Stomach (tissue), 4 donors: Measurements from ENCODE around the gene COMMD7.

Source experiments
- EP300 ChIP-seq: sonication (generic); formaldehyde crosslinking; IDR thresholded peaks from one replicate; pipeline ENCODE4 v1.6.1; 2017; ENCODE audit warnings: antibody characterized with exemption
- POLR2AphosphoS5 ChIP-seq, 3 donors: sonication (generic); formaldehyde crosslinking; IDR thresholded peaks; one replicate each; pipeline ENCODE4 v1.6.1; 2016; ENCODE audit warnings: antibody characterized with exemption in 3 of 3
- TF ChIP-seq, protein P1 (sequence below), 7 experiments: fragments of 450-650 bp in 4 of 7; fragments of 200-600 bp in 3 of 7; sonication (generic) in 3 of 7; IDR thresholded peaks; one replicate each; pipeline ENCODE4 v1.5.1; 2016 to 2019; ENCODE audit warnings: antibody characterized with exemption in 7 of 7, control low read depth in 2 of 7, mild to moderate bottlenecking in 1 of 7

- TF ChIP-seq, protein P1, sequence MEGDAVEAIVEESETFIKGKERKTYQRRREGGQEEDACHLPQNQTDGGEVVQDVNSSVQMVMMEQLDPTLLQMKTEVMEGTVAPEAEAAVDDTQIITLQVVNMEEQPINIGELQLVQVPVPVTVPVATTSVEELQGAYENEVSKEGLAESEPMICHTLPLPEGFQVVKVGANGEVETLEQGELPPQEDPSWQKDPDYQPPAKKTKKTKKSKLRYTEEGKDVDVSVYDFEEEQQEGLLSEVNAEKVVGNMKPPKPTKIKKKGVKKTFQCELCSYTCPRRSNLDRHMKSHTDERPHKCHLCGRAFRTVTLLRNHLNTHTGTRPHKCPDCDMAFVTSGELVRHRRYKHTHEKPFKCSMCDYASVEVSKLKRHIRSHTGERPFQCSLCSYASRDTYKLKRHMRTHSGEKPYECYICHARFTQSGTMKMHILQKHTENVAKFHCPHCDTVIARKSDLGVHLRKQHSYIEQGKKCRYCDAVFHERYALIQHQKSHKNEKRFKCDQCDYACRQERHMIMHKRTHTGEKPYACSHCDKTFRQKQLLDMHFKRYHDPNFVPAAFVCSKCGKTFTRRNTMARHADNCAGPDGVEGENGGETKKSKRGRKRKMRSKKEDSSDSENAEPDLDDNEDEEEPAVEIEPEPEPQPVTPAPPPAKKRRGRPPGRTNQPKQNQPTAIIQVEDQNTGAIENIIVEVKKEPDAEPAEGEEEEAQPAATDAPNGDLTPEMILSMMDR (IDR thresholded peaks at IDR 0.05), result no peak
- TF ChIP-seq EP300 (no peak), POLR2AphosphoS5 (IDR thresholded peaks at IDR 0.05) (no peak)
These were observed 40.4 kb downstream of the COMMD7 start for GRCh38 chr20:32702706-32703425.
